DMS 273 (cell line): Measurements from ENCODE around the gene NOTUM.
A peak's percentile ranks its signal among the peaks of the same experiment; 100 is the strongest.

Source experiments
- DNase-seq: peaks from one replicate; lab custom pipeline; 2025; ENCODE audit not compliant: unreplicated experiment; lab: John Stamatoyannopoulos, UW

The NOTUM gene

DNA sequence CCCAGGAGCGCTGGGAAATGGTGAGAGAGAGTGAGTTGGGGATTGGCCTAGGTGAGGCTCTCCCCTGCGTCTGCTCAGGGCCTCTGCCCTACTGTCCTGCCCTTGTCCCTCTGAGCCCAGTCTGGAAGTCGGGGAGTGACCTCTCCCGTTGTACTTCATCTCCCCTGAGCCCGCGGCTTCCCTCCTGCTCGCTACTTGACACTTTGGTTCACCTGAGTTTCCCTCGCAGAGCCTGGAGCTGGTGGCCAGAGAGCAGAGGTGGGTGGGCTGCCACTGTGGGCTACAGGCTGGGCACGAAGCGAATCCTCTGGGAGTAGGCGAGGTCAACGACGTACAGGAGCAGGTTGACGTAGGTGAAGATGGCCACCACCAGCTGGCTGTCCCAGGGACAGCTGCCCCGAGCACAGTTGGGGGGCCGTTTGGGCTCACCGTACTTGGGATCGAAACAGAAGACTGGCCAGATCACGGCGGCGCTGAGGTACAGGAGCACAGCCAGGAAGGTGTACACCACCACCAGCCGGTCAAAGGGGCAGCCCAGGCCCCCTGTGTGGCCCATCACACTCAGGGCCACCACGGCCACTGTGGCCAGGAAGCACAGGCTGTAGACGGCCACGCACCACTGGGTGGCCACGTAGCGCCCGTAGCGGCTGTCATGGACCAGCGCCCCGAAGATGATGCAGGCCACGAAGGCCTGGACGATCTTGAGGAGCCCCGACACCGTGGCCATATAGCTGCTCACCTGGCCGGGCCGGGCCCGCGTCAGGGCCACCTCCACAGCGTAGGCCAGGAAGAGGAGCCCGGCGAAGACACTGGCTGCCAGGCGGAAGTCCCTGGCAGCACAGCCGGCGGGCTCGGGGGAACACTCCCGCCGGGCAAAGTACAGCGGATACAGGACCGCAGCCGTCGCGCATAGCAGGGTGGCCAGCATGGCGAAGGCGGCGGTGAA, 20.2 kb downstream of the NOTUM start:
- DNase-seq, result no peak

DNA sequence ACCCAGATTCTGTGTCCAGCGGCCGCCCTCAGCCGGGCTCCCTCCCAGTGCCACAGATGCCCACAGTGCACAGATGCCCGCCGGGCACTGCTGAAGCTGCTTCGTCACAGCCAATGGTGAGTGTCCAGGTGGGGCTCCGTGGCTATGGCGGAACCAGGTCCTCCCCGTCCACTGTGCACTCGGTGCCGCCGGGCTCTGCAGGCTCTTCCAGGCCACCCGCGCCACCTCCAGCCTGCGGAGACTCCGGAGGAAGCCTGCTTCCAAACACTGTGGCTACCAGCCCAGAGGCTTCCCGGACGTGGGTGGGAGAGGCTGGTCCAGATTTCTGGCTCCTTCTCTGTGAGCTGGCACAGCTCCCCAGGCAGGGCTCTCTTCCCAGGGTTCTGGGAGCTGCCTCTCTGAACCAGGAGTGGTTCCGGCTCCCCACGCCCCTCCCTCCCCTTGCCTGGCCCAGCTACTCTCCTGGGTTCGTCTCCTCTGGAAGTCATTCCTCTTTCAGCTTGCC, 21.1 kb downstream of the NOTUM start:
- no peak for DNase-seq

DNA sequence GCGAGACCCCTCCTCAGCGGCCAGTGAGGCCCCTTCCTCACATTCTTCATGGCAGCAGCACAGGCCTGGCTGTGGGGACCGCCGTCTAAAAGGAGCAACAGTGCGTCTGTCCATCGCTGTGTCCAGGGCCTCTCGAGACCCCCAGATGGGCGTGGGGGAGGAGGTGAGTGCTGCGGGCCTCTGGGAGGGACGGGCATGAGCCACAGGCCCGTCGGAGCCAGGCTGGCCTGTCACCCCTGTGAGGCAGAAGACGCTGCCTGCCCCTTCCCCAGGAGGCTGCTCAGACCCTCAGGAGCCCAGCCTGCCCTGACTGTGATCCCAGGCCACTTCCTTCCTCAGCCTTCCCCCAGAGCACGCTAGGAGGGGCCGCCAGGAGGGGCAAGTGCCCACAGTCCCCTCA, 21.8 kb downstream of the NOTUM start:
- DNase-seq, result no peak

- DNase-seq, result no peak
Measured at GRCh38 chr17:81935709-81936084, 25.3 kb downstream of the NOTUM start.

DNA sequence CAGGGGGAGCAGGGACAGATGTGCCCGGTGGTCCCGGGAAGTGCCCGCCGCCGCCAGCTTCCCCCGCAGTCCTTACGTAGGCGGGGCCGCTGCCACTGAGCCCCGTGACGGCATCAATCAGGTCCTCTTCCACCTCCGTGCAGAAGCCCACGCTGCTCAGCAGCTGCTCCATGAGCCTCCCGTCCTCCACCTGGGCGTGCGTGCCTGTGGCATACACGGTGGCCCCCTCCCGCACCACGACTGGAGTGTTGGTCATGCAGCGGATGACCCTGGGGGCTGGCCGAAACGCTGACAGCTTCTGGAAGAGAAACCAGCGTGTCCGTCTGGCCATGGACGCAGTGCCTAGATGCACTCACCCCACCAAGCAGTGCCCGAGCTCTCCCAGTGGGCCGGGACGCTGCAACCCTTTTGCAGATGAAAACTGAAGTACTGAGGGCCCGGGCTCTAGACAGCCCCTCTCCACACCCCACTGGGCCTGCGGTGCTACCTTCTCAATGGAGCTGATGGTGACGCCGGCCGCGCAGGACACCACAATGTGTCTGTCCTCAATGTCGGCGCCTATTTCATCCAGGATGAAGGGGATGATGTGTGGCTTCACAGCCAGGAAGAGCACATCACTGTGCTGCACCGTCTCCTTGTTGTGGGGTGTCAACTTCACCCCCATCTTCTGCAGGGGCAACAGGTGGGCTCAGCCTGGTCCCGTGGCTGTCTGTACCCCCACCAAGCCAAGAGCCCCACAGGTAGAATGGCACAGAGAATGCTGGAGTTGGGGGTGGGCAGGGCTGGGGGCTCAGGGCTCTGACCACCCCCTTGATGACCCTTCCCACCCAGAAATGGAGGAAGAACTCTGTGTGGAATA, 25.9 kb downstream of the NOTUM start:
- no peak for DNase-seq

DNA sequence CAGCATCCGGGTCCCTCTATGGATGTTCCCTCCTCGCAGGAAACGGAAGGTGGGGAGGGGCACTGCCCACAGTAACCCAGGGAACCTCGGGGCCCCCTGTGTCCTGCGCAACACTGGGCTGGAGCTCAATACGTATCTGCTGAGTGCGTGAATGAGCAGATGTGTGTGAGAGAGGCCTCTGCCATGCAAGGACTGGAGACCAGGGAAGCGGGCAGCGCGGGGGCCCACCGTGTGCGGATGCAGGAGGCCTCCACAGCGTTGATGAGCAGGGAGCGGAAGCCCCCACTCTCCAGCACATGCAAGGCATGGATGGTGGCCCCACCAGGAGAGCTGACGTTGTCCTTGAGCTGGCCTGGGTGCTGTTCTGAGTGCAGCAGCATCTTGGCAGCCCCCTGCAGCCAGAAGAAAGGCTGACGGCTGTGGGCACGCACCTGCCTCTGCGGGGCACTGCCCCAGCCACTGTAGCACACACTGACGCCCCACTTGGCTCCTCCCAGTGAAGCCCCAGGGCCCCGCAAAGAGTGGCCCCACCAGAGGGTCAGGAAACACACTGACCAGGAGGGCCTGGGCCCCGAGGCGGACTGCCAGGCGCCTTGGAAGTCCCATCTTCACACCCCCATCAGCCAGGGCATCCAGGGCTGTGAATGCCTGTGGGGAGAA, 26.8 kb downstream of the NOTUM start:
- no peak for DNase-seq

DNA sequence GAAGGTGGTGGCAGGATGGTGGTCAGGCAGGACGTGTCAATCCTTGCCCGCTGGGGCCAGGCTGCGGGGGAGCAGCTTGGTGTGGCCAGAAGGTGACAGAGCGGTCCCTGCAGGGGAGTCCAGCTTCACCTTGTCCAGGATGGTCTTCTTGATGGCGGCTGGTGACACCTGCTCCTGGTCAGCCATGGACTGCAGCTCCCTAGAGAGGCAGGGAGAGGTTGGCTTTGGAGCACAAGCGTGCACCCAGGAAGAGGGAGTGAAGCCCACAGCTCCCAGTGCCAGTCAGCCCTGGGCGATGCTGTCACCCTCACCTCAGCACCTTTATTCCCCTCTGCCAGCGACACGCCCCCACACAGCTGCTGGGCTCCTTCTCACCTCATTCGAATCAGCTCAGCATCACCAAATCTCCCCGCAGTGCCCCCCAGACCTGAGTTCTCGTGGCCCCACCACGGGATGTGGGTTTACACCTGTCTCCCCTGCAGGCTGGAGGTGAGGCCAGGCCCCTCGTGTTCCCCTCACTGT, 27.7 kb downstream of the NOTUM start:
- no peak for DNase-seq

- DNase-seq, result peak; percentile 55
Measured at GRCh38 chr17:81932333-81932983, 28.5 kb downstream of the NOTUM start.

DNA sequence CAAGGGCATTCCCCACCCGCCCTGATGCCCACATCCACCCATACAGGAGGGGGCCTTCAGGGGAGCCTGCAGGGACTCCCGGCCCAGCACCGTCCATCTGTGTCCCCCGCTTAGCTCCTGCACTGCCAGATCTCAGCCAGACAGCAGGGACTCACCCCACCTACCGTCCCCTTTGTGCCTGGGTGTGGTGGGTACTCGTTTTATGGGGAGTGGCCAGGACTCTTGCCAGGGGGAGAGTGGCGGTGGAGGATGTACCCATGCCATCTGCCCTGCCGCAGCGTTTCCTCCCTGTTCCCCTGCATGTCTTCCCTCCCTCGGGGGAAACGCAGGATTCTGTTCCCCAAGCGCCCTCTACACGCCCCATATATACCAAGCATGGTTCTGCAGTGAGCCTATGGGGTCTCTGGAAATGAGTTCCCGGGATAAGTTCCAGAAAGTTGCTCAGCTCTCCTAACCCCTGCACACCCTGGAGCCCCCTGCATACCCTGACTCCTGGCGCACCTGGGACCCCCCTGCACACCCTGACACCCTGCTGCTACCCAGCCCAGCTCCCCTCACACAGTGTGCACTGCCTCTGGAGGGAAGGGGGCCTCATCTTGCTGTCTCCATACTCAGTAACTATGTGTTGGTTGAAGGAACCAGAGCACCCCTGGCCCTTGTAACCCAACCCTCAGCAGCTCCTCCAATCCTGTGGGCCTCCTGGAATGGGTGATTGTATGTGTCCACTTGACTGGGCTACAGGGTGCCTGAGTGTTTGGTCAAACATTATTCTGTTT, 29.2 kb downstream of the NOTUM start:
- DNase-seq, result peak; percentile 87

DNA sequence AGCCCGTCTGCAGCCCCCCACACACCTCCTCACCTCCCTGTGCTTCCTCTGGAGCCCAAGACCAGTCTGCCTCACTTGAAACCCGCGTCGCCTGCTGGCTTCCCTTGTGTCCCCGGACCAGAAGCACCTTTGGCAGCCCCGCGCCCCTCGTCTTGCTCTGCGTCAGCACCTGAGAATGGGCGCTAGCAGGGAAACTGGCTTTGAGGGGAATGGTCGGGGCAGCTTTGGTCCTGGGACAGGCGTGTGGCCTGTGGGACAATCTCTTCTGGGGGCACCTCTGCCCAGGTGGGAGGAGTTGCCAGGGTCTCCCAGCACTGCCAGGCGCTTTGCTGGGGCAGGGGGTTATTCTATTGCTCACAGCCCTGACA, 29.8 kb downstream of the NOTUM start:
- DNase-seq, result peak; percentile 59

- DNase-seq, result peak; percentile 68
Measured at GRCh38 chr17:81930142-81931125, 30.6 kb downstream of the NOTUM start.

GRCh38 chr17:81929253-81930141, 31.5 kb downstream of the NOTUM start:
- no peak for DNase-seq

GRCh38 chr17:81928544-81929252, 32.3 kb downstream of the NOTUM start:
- DNase-seq, result peak; percentile 64

GRCh38 chr17:81927653-81928543, 33.1 kb downstream of the NOTUM start, which contains the start of gene MAFG:
Gene MAFG (minus strand): TSS chr17:81927735. CDS start chr17:81923185, 4,550 bp downstream.
- peak; percentile 99 for DNase-seq

DNA sequence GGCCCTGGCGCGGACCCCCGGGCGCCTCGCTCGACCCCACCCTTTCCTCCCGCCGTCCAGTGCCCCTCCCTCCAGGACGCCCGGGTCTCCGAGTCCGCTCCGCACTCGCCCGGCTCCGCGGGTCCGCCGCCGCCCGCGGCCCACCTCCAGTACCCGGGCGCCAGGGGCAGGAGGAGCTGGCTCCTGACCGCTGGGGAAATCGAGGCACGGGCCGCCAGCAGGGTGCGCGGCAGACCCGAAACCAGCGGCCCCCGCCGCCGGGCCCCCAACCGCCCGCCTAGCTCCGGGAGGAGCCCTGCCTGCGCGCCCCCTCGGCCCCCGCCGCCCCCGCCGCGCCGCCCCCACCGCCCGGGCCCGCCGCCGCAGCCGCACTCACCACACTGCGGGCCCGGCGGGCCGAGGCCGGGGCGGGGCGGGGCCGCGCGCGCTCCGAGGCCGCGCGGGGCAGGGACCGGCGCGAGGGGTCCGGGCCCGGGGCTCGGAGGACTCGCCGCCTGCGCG, 33.8 kb downstream of the NOTUM start:
- no peak for DNase-seq
